GM12873 (cell line): ENCODE data around the gene MIR17HG.

Experiments used
- TF ChIP-seq, protein P1 (sequence below): IDR thresholded peaks from 2 replicates; pipeline ENCODE4 v1.5.1; 2012; ENCODE audit warnings: low read depth, mild to moderate bottlenecking, moderate library complexity, low read length, control low read depth; ENCODE audit not compliant: insufficient read depth; ENCODE audit errors: missing control alignments

The MIR17HG gene

DNA sequence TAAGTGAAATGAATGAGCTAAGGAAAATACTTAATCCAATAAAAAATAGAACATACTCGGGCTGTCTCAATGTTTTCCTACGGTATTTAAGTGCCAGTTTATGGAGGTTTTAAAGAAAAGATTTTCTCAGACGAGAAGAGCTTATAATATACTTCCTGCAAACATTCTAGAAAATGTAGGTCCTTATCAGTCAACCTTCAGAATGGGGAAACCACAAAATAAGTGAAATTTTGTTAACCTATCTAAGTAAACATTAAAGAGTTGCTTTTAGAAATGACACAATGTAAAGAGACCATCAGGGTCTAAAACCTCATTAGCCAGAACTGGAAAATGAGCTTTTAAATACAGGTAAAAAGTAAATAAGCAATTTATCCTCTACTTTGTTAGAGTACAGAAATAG is 12.1 kb downstream of the MIR17HG start:
- TF ChIP-seq, protein P1, sequence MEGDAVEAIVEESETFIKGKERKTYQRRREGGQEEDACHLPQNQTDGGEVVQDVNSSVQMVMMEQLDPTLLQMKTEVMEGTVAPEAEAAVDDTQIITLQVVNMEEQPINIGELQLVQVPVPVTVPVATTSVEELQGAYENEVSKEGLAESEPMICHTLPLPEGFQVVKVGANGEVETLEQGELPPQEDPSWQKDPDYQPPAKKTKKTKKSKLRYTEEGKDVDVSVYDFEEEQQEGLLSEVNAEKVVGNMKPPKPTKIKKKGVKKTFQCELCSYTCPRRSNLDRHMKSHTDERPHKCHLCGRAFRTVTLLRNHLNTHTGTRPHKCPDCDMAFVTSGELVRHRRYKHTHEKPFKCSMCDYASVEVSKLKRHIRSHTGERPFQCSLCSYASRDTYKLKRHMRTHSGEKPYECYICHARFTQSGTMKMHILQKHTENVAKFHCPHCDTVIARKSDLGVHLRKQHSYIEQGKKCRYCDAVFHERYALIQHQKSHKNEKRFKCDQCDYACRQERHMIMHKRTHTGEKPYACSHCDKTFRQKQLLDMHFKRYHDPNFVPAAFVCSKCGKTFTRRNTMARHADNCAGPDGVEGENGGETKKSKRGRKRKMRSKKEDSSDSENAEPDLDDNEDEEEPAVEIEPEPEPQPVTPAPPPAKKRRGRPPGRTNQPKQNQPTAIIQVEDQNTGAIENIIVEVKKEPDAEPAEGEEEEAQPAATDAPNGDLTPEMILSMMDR = no peak

DNA sequence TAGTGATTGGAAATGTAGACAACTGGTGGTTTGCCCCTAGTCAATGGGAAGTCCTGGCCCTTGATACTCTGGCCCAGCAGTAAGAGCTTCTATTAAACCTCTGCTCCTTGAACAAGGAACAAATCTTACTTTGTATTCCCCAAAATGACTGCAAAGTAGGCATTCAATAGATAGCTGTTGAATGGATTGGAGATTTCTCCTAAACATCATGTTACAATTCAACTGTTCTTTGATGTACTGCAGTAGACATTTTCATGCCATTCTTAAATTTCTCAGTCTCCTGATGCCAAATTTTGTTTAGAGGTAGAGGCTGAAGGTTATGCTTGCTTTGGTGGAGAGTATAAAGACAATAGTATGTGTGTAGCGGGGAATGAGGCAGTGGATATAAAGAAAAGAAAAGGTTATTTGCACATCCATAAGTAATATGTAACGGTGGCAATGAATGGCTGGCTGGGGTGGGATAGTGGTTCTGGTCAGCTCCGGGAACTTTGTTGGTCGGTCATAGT is 12.8 kb downstream of the MIR17HG start:
- TF ChIP-seq, protein P1 = no peak

DNA sequence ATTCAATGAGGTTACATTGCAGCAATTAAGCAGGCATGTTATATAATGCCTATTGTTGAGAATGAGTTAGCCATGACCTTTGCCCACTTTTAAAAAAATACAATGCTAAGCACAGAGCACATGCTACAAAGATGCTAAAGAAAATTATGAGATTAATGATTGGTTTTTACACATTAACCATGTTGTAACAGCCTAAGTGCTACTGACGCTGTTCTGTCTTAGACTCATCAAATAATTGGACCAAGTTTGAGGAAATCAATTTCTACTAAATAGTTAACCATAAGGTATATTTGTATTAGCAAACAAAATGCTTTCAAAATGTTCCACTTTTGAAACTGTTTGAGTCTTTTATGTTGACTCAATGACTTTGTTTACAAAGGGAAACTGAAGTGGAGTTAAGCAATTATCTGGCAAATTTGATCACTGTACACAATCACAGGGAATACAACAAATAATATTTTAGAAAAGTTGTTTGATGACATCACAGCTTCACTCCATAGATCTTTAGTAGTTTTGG is 14.3 kb downstream of the MIR17HG start:
- TF ChIP-seq, protein P1 = no peak

DNA sequence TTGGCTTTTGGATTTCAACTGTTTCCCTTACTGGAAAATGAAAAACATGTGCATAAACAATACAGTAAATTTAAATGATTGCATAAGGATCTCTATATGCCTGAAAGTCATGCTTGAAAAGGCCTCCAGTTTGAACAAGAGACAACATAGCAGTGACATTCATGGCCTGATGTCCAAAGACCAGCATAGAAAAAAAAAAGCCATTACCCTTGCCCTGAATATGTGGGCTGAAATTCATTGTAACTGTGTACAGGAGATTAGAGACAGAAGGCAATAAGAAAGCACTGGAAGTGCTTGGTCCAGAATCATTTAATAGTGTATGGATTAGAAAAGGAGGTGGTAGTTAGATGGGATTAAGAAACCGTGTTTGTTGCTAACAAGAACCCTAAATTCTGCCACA is 15.4 kb downstream of the MIR17HG start:
- TF ChIP-seq, protein P1 = no peak

DNA sequence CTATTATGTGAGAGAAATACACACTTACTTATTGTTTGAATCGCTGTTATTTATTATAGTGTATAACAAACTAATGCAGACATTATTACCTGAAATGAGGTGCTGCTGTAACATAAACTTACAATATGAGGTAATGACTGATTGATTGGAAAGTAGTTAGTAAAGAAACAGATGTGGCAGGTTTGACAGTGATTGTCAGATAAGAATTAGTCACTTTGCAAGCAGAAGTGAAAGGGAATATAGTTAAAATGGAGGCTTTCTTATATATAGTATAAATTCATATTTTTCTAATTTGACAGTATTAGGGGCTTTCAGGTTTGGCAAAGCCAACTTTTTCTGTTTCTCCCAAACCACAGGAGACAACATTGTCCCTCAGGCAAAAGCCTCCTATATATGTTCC is 20.6 kb downstream of the MIR17HG start:
- TF ChIP-seq, protein P1 = no peak

DNA sequence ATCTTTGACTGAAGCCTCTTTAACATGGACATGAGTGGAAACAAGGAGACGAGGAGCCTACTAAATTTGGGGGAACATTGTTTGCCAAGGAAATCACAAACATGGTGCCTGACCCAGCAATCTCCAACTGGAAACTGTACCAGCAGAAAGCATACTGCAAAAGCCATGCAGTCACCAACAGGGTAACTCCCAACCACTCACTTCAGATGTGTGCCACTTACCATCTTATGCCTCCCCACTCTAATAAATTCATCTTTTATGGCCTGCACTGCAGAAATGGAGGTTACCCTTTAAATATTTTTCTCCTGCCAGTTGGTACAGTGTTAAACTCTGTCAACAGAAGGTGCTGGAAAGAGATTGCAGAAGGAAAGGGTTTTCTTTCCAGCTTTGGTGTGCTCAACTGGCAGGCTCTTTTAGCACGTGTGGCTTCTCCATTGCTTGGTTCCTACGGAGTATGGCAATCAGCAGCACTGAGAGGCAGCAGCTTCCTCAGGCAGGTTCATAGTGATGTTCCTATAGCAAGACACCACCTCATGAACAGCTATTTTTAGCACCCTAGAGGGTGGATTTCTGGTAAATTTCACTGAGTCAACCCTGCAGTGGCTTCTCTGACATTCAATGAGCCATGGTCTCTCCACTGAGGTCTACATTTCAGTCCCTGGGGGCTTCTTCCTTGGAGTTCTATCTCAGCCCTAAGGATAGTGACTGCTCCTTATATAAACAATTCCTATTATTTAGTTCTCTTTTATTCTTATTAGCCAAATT is 21.4 kb downstream of the MIR17HG start:
- TF ChIP-seq, protein P1 = no peak

DNA sequence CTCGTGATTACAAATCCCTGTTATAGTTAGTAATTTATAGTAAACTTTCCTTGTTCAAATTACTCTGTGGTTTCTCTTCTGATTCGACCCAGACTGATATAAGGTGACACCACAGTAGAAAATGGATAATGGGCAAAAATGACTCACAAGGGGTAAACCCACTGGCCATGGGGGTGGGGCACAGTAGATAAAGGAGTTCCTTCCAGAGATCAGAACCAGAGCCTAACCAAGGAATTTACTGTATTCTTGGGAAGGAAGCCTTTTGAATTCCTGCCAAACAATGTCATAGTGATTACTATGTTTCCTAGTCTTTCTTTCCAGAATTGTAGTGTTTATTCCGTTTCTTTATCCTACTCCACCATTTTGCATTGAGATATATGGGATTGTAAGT is 21.9 kb downstream of the MIR17HG start:
- TF ChIP-seq, protein P1 = no peak
